A673 (cell line): ENCODE results near the gene RBMS1.

ENCODE experiments used
- EZH2 ChIP-seq: fragments of 200-600 bp; sonication (generic); IDR thresholded peaks from 2 replicates; pipeline ENCODE4 v1.6.1; 2017; ENCODE audit warnings: borderline replicate concordance, low read depth, mild to moderate bottlenecking, mixed read lengths, antibody characterized with exemption, low read length; ENCODE audit not compliant: poor library complexity, severe bottlenecking
- TF ChIP-seq, protein P1 (sequence below): fragments of 300-800, 200-600 bp; sonication (generic); conservative IDR thresholded peaks from 2 replicates; pipeline ENCODE4 v1.5.1; 2017; ENCODE audit warnings: low read depth, mild to moderate bottlenecking, antibody characterized with exemption, low read length, moderate library complexity, mixed read lengths

DNA sequence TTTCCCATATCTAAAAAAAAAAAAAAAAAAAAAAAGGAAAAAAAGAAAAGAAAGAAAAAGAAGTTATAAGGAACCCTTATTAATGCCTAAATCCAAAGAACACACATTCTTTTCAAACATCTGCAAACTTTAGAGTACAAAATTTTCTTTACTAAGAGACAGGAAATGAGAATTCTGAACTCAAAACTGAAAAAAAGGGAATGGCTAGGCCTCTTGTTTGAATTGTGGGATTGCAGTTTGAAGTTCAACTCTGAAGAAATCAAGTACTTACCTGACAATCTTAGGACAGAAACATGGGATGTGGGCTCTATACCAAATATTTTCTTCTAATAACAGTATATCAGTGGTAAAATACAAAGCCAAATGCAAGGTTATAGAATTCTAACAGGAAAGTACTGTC lies 175.4 kb downstream of the RBMS1 start:
- TF ChIP-seq, protein P1, sequence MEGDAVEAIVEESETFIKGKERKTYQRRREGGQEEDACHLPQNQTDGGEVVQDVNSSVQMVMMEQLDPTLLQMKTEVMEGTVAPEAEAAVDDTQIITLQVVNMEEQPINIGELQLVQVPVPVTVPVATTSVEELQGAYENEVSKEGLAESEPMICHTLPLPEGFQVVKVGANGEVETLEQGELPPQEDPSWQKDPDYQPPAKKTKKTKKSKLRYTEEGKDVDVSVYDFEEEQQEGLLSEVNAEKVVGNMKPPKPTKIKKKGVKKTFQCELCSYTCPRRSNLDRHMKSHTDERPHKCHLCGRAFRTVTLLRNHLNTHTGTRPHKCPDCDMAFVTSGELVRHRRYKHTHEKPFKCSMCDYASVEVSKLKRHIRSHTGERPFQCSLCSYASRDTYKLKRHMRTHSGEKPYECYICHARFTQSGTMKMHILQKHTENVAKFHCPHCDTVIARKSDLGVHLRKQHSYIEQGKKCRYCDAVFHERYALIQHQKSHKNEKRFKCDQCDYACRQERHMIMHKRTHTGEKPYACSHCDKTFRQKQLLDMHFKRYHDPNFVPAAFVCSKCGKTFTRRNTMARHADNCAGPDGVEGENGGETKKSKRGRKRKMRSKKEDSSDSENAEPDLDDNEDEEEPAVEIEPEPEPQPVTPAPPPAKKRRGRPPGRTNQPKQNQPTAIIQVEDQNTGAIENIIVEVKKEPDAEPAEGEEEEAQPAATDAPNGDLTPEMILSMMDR: no peak
- TF ChIP-seq EZH2: no peak
